ENCODE data around the gene DNASE2.

Gene DNASE2

GRCh38 chr19:12833738-12834565 lies 47.3 kb downstream of the DNASE2 start:
- DNase-seq (ENCODE audit: low read depth, low spot score): no peak
- in situ Hi-C loops (cut with HindIII; ENCODE audit: low sequenced_read_pairs): no loop called here
- H3K4me3 ChIP-seq (ENCODE audit: low read depth, low read length): peak overlapping the region; percentile 31
- no peak for TF ChIP-seq CTCF (IDR thresholded peaks at IDR 0.05; ENCODE audit: low read depth, low read length)

- TF ChIP-seq CTCF (IDR thresholded peaks at IDR 0.05; ENCODE audit: low read depth, low read length): no peak
- in situ Hi-C loops (cut with HindIII; ENCODE audit: low sequenced_read_pairs): no loop called here
- H3K4me3 ChIP-seq (ENCODE audit: low read depth, low read length): no peak overlapping the region
- DNase-seq (ENCODE audit: low read depth, low spot score): no peak
Measured at GRCh38 chr19:12833418-12833737, 47.9 kb downstream of the DNASE2 start.

GRCh38 chr19:12828494-12828893 lies 52.8 kb downstream of the DNASE2 start:
- no peak for DNase-seq (ENCODE audit: low read depth, low spot score)
- no peak for TF ChIP-seq CTCF (IDR thresholded peaks at IDR 0.05; ENCODE audit: low read depth, low read length)
- in situ Hi-C loops (cut with HindIII; ENCODE audit: low sequenced_read_pairs): no loop called here
- H3K4me3 ChIP-seq (ENCODE audit: low read depth, low read length): no peak overlapping the region

GRCh38 chr19:12825254-12826131 lies 55.8 kb downstream of the DNASE2 start:
- no peak for DNase-seq (ENCODE audit: low read depth, low spot score)
- H3K4me3 ChIP-seq (ENCODE audit: low read depth, low read length): no peak overlapping the region
- TF ChIP-seq CTCF (IDR thresholded peaks at IDR 0.05; ENCODE audit: low read depth, low read length): peak; percentile 47
- in situ Hi-C loops (cut with HindIII; ENCODE audit: low sequenced_read_pairs): no loop called here
